ENCODE results near the gene GK2.

Gene GK2

DNA sequence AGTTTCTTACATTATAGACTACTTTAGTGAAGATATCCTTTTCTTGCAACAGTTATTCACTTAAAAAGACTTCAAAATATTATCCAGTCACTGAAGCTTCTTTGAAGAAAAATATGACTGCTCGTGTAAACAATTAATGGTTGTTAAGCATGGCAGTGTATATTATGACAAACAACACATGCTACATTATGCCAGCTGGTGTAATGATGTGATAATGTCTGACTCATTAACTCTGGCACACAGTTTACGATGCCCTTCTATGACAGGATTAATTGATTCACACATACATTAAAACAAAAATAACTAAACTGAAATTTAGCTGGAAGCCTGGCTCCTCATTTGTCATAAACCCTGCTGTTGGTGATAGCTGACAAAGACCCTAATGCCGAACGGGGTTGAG is 22.4 kb downstream of the GK2 start:
- no peak for TF ChIP-seq CTCF (IDR thresholded peaks at IDR 0.05)

GRCh38 chr4:79381161-79381560 is 26.9 kb downstream of the GK2 start:
- no peak for TF ChIP-seq CTCF (IDR thresholded peaks at IDR 0.05)

- TF ChIP-seq CTCF (IDR thresholded peaks at IDR 0.05): no peak
Measured at GRCh38 chr4:79370026-79370425, 38.0 kb downstream of the GK2 start.

DNA sequence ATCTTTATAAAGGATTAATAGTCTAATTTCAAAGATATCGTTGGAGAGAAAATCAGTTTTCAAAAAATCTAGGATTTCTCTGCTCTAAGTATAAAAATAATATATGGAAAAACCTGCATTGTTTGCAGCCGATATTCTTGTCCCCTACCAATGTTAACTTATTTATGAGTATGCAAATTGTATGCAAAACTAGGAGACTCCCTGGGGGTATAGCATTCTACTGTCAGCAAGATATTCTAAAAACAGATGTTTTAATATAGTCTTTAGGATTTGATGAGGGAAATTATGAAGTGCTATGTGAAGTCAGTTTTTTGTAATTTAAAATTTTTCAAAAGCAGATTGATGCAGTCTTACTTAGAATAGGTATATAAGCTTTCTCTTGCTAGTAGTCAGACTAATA is 40.9 kb downstream of the GK2 start:
- no peak for TF ChIP-seq CTCF (IDR thresholded peaks at IDR 0.05)

DNA sequence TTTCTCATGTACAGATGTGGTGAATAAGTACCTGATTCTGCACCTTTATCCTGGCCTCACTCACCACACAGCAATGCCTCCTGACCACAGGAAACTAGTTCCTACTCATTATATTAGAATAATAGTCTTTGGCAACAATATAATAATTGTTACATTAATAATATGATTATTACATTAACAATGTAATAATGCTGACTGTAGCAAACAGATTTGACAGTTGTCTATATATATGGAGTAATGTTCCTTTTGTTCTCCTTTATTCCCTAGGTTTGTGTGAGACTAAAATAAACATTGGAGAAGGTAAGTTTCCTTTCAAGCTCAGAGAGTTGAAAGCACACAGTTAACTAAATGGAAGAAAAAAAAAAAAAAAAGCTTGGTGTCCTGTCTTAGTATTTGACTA is 41.6 kb downstream of the GK2 start:
- no peak for TF ChIP-seq CTCF (IDR thresholded peaks at IDR 0.05)

DNA sequence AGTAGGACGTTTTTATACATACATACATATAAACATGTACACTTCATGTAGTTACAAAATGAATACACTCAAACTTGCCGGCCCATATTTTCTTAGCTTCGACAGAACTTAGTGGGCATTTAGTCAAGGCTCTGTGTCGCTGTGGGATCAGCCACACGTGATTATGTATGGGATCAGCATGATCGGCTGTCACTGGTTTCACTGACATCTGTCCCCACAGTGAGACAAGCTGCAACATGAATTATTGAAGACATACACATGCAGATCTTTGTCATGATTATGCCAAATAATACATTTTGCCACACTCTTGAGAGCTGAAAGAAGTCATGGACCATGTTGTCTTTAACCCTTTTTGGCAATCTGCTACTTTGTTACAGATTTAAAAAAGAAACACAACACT is 44.0 kb downstream of the GK2 start:
- no peak for TF ChIP-seq CTCF (IDR thresholded peaks at IDR 0.05)

GRCh38 chr4:79362626-79363025 is 45.4 kb downstream of the GK2 start:
- TF ChIP-seq CTCF (IDR thresholded peaks at IDR 0.05): no peak

DNA sequence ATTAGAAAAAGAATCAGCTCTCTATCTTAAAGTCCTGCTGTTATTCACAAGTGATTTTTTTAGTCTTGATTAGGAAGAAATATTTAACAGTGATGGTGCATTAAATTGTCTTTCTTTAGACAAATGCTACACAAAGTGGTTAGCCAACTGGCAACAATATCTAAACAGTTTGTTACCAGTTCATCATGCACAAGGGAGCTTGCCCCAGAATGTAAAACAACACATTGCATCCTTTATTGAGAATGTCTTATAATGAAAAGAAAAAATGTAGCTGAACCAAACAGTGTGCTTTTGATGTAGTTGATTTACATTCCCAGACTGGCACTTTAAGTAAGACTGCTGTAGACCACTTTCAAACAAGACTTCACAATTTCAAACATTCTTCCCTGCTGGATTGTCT is 48.0 kb downstream of the GK2 start:
- TF ChIP-seq CTCF (IDR thresholded peaks at IDR 0.05): no peak
